Thymus (tissue), 11 donors: ENCODE data around the gene GALR2. TPM values are rescaled to one million over a fixed set of nuclear protein-coding genes. Genes with fewer than 3 reads are reported as not detected.
"Not testable (repeated sequence)": the region's sequence is repeated elsewhere in the genome, so short reads cannot be mapped to it uniquely, and the experiment has no call there.

Experiments
- DNase-seq, 9 donors: peaks; one replicate each; pipeline ENCODE4 v3.0.0-alpha.2; 2013; ENCODE audit warnings: low spot score in 9 of 9, low read depth in 6 of 9, missing footprints in 1 of 9
- H3K27ac ChIP-seq, 2 donors: one replicate each; pipeline ENCODE4 v1.5.1; 2013; ENCODE audit warnings: control low read depth in 1 of 2, low read depth in 1 of 2, low read length in 1 of 2, mild to moderate bottlenecking in 1 of 2, moderate library complexity in 1 of 2
- H3K27me3 ChIP-seq, 2 donors: one replicate each; pipeline ENCODE4 v1.5.1; 2013; ENCODE audit warnings: low read length in 1 of 2; ENCODE audit not compliant: control insufficient read depth in 2 of 2, insufficient read depth in 1 of 2
- H3K36me3 ChIP-seq, 2 donors: one replicate each; pipeline ENCODE4 v1.5.1; 2013; ENCODE audit warnings: low read length in 1 of 2, mild to moderate bottlenecking in 1 of 2, moderate library complexity in 1 of 2; ENCODE audit not compliant: control insufficient read depth in 2 of 2, insufficient read depth in 2 of 2
- H3K4me1 ChIP-seq, 2 donors: one replicate each; pipeline ENCODE4 v1.5.1; 2013; ENCODE audit warnings: low read length in 2 of 2; ENCODE audit not compliant: control insufficient read depth in 2 of 2, insufficient read depth in 2 of 2
- H3K4me3 ChIP-seq, 2 donors: one replicate each; pipeline ENCODE4 v1.5.1; 2013; ENCODE audit warnings: low read length in 2 of 2, control low read depth in 1 of 2, mild to moderate bottlenecking in 1 of 2
- H3K9me3 ChIP-seq, 2 donors: one replicate each; pipeline ENCODE4 v1.5.1; 2013; ENCODE audit warnings: low read length in 1 of 2, mild to moderate bottlenecking in 1 of 2; ENCODE audit not compliant: control insufficient read depth in 2 of 2, insufficient read depth in 1 of 2
- WGBS: extraction: QIAGEN DNeasy Blood & Tissue Kit; methylation state at CpG from one replicate; pipeline ENCODE4 v1.1.7; 2013; 5-methylcytosine and 5-hydroxymethylcytosine counted together
- polyA plus RNA-seq: library from polyadenylated mRNA; stranded (reverse); fragments of 200-250 nt; gene quantifications from one replicate; pipeline ENCODE4 v1.2.3, GENCODE V29; 2013
- total RNA-seq: library from RNA; stranded (reverse); fragments of 120-200 nt; gene quantifications from one replicate; pipeline ENCODE4 v1.2.4, GENCODE V29; 2013
- donor health status: healthy.

The GALR2 gene
- total and polyA plus RNA-seq, 2 donors, result 0.09 TPM

DNA sequence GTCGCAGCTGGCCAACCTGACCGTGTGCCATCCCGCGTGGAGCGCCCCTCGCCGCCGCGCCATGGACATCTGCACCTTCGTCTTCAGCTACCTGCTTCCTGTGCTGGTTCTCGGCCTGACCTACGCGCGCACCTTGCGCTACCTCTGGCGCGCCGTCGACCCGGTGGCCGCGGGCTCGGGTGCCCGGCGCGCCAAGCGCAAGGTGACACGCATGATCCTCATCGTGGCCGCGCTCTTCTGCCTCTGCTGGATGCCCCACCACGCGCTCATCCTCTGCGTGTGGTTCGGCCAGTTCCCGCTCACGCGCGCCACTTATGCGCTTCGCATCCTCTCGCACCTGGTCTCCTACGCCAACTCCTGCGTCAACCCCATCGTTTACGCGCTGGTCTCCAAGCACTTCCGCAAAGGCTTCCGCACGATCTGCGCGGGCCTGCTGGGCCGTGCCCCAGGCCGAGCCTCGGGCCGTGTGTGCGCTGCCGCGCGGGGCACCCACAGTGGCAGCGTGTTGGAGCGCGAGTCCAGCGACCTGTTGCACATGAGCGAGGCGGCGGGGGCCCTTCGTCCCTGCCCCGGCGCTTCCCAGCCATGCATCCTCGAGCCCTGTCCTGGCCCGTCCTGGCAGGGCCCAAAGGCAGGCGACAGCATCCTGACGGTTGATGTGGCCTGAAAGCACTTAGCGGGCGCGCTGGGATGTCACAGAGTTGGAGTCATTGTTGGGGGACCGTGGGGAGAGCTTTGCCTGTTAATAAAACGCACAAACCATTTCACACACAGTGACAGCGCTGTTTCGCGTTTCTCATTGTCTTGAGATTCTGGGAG is 2.4 kb downstream of the GALR2 start:
- DNase-seq, result peak in 4 of 9 donors; percentile 53 to 80 (median 62)
- Histone ChIP-seq H3K4me3 (peak overlapping the region in 1 of 2 donors; percentile 38), H3K27ac (no peak overlapping the region), H3K36me3 (peaks cover 4 to 5% of the 10 kb centered on the region in 2 donors), H3K27me3 (peaks cover 55 to 79% of the 10 kb centered on the region in 2 donors), H3K9me3 (peaks cover 1 to 7% of the 10 kb centered on the region in 2 donors), H3K4me1 (peaks cover 24 to 66% of the 10 kb centered on the region in 2 donors)
- WGBS, result 6% methylated on average over 82 of the region's 82 CpGs

DNA sequence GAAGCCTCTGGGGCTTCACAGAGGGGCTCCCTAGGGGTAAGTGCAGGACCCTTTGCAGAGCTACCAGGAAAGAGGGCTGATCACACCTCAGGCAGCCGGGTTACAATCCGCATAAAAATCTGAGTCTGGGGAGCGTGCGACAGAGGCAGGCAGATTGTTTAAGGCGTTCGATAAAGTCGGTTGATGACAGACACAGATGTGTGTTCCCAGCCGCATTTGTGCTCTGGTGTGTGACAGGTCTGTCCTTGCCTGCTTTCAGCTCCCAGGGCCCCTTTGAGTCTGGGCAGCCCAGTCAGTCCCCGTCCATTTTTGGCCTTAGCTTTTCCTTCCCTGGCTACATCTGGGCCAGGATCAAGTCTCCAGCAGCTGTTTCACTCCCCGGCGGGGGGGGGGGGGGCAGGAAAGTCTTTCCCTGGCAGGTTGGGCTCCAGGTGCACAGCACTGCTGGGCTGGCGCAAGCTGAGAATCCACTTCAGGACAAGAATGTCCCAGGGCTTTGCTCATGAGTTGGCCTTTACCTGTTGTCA is 3.1 kb downstream of the GALR2 start:
- Histone ChIP-seq H3K4me3 (no peak overlapping the region), H3K27me3 (peaks cover 55 to 78% of the 10 kb centered on the region in 2 donors), H3K36me3 (peaks cover 11 to 12% of the 10 kb centered on the region in 2 donors), H3K27ac (no peak overlapping the region), H3K4me1 (peaks cover 24 to 65% of the 10 kb centered on the region in 2 donors), H3K9me3 (peaks cover 1 to 7% of the 10 kb centered on the region in 2 donors)
- peak in 1 of 9 donors; percentile 51 for DNase-seq
- WGBS, result 30% methylated on average over 12 of the region's 12 CpGs

DNA sequence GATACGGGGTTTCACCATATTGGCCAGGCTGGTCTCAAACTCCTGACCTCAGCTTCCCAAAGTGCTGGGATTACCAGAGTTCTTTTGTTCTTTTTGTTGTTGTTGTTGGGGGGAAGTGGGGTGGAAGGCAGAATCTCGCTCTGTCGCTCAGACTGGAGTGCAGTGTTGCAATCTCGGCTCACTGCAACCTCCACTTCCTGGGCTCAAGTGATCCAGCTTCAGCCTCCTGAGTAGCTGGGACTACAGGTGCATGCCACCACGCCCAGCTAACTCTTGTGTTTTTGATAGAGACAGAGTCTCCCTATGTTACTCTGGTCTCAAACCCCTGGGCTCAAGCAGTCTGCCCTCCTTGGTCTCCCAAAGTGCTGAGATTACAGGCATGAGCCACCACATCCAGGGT is 3.8 kb downstream of the GALR2 start:
- DNase-seq, H3K9me3 ChIP-seq, H3K27ac ChIP-seq, H3K4me3 ChIP-seq: not testable (repeated sequence)
- peaks cover 21 to 61% of the 10 kb centered on the region in 2 donors for H3K4me1 ChIP-seq
- peaks cover 54 to 74% of the 10 kb centered on the region in 2 donors for H3K27me3 ChIP-seq
- peaks cover 18 to 19% of the 10 kb centered on the region in 2 donors for H3K36me3 ChIP-seq
- 60% methylated on average over 5 of the region's 5 CpGs for WGBS

DNA sequence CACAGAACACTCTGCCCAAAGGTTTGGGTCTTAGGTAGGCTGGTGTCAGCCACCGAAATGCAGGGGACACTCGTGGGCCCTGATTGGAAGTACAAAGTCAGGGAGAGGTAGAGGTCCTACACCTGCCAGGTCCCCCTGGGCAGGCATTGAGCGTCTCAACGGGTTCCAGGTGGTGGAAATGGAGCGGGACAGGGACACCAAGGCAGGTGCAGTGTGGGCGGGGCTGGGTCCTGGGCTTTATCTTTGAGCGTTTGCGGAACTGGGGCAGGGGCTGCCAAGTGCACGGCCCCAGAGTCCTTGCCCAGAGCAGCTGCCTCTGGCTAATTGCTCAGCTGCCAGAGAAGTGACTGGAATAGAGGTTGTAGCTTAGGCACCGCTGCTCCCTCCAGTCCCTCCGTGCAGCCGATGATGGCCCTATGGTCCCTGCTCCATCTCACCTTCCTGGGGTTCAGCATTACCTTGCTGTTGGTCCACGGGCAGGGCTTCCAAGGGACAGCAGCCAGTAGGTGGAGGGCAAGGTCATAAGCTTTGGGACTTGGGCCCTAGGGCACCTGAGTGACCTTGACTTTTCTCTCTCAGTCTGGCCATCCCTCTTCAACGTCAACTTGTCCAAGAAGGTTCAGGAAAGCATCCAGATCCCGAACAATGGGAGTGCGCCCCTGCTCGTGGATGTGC is 4.4 kb downstream of the GALR2 start, which contains the start of gene ZACN:
ZACN (plus strand) TSS at position 323 of the 675 bp plus-strand sequence; CDS start at position 406, 83 bp downstream.
- peaks cover 24 to 25% of the 10 kb centered on the region in 2 donors for H3K36me3 ChIP-seq
- H3K27me3 ChIP-seq, result peaks cover 50 to 67% of the 10 kb centered on the region in 2 donors
- 75% methylated on average over 17 of the region's 17 CpGs for WGBS
- peaks cover 21 to 61% of the 10 kb centered on the region in 2 donors for H3K4me1 ChIP-seq
- DNase-seq, result no peak
- H3K27ac ChIP-seq, result no peak within 1 kb of the TSS
- no peak within 1 kb of the TSS for H3K4me3 ChIP-seq
- H3K9me3 ChIP-seq, result peaks cover 1 to 7% of the 10 kb centered on the region in 2 donors

DNA sequence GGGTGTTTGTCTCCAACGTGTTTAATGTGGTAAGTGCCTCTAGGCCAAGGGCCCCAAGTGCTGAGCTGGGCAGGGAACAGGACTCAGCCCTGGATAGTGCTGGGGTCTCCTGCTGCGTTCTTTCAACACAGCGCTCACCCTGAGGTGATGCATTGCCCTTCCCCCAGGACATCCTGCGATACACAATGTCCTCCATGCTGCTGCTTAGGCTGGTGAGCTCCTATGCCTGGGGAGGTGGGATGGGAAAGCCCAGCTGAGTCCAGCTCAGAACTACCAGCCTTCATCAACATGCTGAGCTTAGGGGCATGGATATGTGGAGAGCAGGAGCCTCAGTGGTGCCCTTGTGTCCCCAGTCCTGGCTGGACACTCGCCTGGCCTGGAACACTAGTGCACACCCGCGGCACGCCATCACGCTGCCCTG is 5.0 kb downstream of the GALR2 start:
- peaks cover 44 to 62% of the 10 kb centered on the region in 2 donors for H3K27me3 ChIP-seq

DNA sequence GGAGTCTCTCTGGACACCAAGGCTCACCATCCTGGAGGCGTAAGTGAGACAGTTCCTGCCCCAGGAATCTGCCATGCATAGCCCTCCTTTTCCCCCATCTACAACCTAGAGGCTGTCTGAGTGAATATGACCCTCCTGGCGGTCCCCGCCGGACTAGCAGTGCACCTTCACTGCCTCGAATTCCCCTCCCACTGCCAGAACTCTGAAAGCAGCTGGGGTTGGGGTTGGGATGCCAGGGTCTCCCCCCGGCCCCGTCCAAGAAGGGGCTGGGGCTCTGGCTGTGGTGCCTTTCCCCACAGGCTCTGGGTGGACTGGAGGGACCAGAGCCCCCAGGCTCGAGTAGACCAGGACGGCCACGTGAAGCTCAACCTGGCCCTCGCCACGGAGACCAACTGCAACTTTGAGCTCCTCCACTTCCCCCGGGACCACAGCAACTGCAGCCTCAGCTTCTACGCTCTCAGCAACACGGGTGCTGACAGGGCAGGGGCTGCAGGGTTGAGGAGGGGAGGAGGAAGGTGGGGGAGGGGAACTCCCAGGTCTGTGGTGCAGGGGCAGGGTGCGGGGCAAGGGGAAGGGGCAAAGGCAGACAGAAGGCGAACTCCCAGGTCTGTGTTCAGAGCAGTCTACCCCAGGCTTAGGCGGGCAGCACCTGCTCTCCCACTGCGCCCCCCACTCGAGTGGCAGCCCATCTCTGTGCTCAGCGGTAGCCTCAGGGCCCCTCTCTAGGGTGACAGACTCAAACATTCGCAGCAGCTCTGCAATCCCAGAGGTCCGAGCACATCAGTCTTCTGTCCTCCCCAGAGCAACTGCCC is 5.6 kb downstream of the GALR2 start:
- DNase-seq, result peak in 3 of 9 donors; percentile 43 to 70 (median 61)
- Histone ChIP-seq H3K4me3 (no peak overlapping the region), H3K27ac (peak overlapping the region in 1 of 2 donors; percentile 2), H3K4me1 (peaks cover 21 to 57% of the 10 kb centered on the region in 2 donors), H3K9me3 (peaks cover 1 to 5% of the 10 kb centered on the region in 2 donors), H3K36me3 (peaks cover 36 to 37% of the 10 kb centered on the region in 2 donors), H3K27me3 (peaks cover 38 to 56% of the 10 kb centered on the region in 2 donors)
- WGBS, result 8% methylated on average over 23 of the region's 23 CpGs

More for the DNA sequence above, 5.0 kb downstream of the GALR2 start:
- Histone ChIP-seq H3K9me3 (peaks cover 1 to 7% of the 10 kb centered on the region in 2 donors), H3K36me3 (peaks cover 30 to 31% of the 10 kb centered on the region in 2 donors), H3K4me1 (peaks cover 21 to 61% of the 10 kb centered on the region in 2 donors), H3K27ac (no peak overlapping the region), H3K4me3 (no peak overlapping the region)
- WGBS, result 50% methylated on average over 9 of the region's 9 CpGs
- no peak for DNase-seq

DNA sequence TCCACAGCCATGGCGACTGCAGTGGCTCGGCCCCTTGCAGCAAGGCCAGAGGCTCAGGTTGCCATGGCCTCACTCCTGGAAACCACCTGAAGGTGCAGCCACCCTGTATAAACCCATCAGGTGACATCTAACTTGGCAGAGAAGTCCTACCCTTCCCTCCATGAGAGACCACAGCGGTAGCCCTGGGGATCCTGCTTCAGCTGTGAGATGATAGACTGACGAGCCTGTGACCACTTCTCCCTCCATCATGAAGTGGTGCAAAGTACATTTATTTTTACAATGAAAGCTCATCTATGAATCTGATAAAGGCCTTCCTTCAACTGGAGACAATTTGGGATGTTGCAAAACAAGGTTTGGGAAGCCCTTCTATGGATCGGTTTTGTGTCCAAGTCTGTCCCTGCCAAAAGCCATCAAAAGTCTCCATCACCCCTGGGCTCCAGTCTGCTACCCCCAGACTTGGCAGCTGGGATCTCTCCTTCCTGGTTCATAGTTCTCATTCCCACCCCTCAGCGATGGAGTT is 6.2 kb downstream of the GALR2 start:
- no peak for DNase-seq
- H3K9me3 ChIP-seq, result peaks cover 1 to 2% of the 10 kb centered on the region in 2 donors
- WGBS, result 77% methylated on average over 6 of the region's 6 CpGs
- peaks cover 32 to 49% of the 10 kb centered on the region in 2 donors for H3K27me3 ChIP-seq
- H3K27ac ChIP-seq, result peak overlapping the region in 1 of 2 donors; percentile 2
- H3K36me3 ChIP-seq, result peaks cover 42 to 44% of the 10 kb centered on the region in 2 donors
- H3K4me1 ChIP-seq, result peaks cover 21 to 50% of the 10 kb centered on the region in 2 donors
- no peak overlapping the region for H3K4me3 ChIP-seq
